Breast epithelium (tissue), 4 donors: ENCODE data around the gene PTDSS2. TPM values are rescaled to one million over a fixed set of nuclear protein-coding genes. Genes with fewer than 3 reads are reported as not detected.
A peak's percentile ranks its signal among the peaks of the same experiment; 100 is the strongest.

ENCODE experiments used
- DNase-seq, 2 donors: peaks; one replicate each; pipeline ENCODE4 v3.0.0-alpha.2; 2019; ENCODE audit warnings: low spot score in 2 of 2
- H3K27ac ChIP-seq, 2 donors: fragments of 200-600 bp; sonication (generic) in 1 of 2; one replicate each; pipeline ENCODE4 v1.5.1; 2016 to 2019; ENCODE audit warnings: mild to moderate bottlenecking in 1 of 2
- H3K27me3 ChIP-seq, 2 donors: fragments of 200-600 bp; sonication (generic) in 1 of 2; one replicate each; pipeline versions ENCODE4 v1.5.1 to v1.6.0; 2017 to 2019; ENCODE audit warnings: control low read depth in 1 of 2, mild to moderate bottlenecking in 1 of 2
- H3K36me3 ChIP-seq: fragments of 200-600 bp; one replicate; pipeline ENCODE4 v1.5.1; 2019
- H3K4me1 ChIP-seq, 2 donors: fragments of 200-600 bp; sonication (generic); one replicate each; pipeline ENCODE4 v1.5.1; 2016 to 2019; ENCODE audit warnings: control low read depth in 1 of 2
- H3K4me3 ChIP-seq, 3 donors: fragments of 200-600 bp; sonication (generic); 1 replicate in 2 of 3; 2 replicates in 1 of 3; pipeline ENCODE4 v1.5.1; 2016 to 2019; ENCODE audit warnings: mild to moderate bottlenecking in 3 of 3, moderate library complexity in 2 of 3
- H3K9me3 ChIP-seq, 2 donors: fragments of 200-600 bp; sonication (generic) in 1 of 2; one replicate each; pipeline ENCODE4 v1.5.1; 2016 to 2019; ENCODE audit warnings: control low read depth in 1 of 2
- CTCF ChIP-seq, 3 donors: fragments of 450-650 bp; IDR thresholded peaks; one replicate each; pipeline ENCODE4 v1.5.1; 2016 to 2017; ENCODE audit warnings: antibody characterized with exemption in 3 of 3, mild to moderate bottlenecking in 3 of 3, moderate library complexity in 3 of 3
- POLR2A ChIP-seq: fragments of 450-650 bp; IDR thresholded peaks from one replicate; pipeline ENCODE4 v1.6.1; 2016; ENCODE audit warnings: antibody characterized with exemption, mild to moderate bottlenecking, moderate library complexity
- POLR2AphosphoS5 ChIP-seq, 3 donors: sonication (generic); formaldehyde crosslinking; IDR thresholded peaks; one replicate each; pipeline ENCODE4 v1.6.1; 2017; ENCODE audit warnings: antibody characterized with exemption in 3 of 3
- intact Hi-C: fragments of 100-400 bp; cut with DNase I; formaldehyde crosslinking; loops from one replicate; pipeline ENCODE4 v1.15.1; 2023; ENCODE audit warnings: low total_unique reads
- total RNA-seq, 3 donors: library from RNA; depleted of rRNA; stranded (reverse); fragments of >200 nt; gene quantifications; one replicate each; pipeline ENCODE4 v1.1.0, GENCODE V29; 2016

PTDSS2 gene
- total RNA-seq, 3 donors from 2014 or later, result 23.8 to 53.7 (median 33.1) TPM

- Histone ChIP-seq H3K27ac (no peak overlapping the region), H3K9me3 (no peaks in the 10 kb centered on the region), H3K4me3 (peak overlapping the region in 2 of 3 donors; percentile 43 to 54), H3K36me3 (no peaks in the 10 kb centered on the region), H3K4me1 (no peaks in the 10 kb centered on the region), H3K27me3 (no peaks in the 10 kb centered on the region)
- DNase-seq, result no peak
- intact Hi-C loops, result no loop called here
- TF ChIP-seq CTCF (IDR thresholded peaks at IDR 0.05) (no peak), POLR2AphosphoS5 (IDR thresholded peaks at IDR 0.05) (no peak), POLR2A (no peak)
These were observed 76.1 kb downstream of the PTDSS2 start for GRCh38 chr11:526192-526591.

- TF ChIP-seq CTCF (IDR thresholded peaks at IDR 0.05) (no peak), POLR2AphosphoS5 (IDR thresholded peaks at IDR 0.05) (no peak), POLR2A (no peak)
- Histone ChIP-seq H3K27ac (no peak overlapping the region), H3K4me3 (no peak overlapping the region), H3K36me3 (no peaks in the 10 kb centered on the region), H3K27me3 (no peaks in the 10 kb centered on the region), H3K4me1 (peaks cover 0 to 7% of the 10 kb centered on the region in 2 donors), H3K9me3 (no peaks in the 10 kb centered on the region)
- intact Hi-C loops, result no loop called here
- no peak for DNase-seq
These were observed 78.2 kb downstream of the PTDSS2 start for GRCh38 chr11:528166-528814.

GRCh38 chr11:528815-529727, 79.0 kb downstream of the PTDSS2 start:
- intact Hi-C loops, result no loop called here
- DNase-seq, result no peak
- H3K27me3 ChIP-seq, result no peaks in the 10 kb centered on the region
- TF ChIP-seq POLR2A (no peak), POLR2AphosphoS5 (IDR thresholded peaks at IDR 0.05) (no peak), CTCF (IDR thresholded peaks at IDR 0.05) (no peak)
- no peaks in the 10 kb centered on the region for H3K9me3 ChIP-seq
- no peak overlapping the region for H3K27ac ChIP-seq
- H3K36me3 ChIP-seq, result no peaks in the 10 kb centered on the region
- no peak overlapping the region for H3K4me3 ChIP-seq
- H3K4me1 ChIP-seq, result peaks cover 2 to 15% of the 10 kb centered on the region in 2 donors

GRCh38 chr11:529728-530411, 79.8 kb downstream of the PTDSS2 start:
- TF ChIP-seq CTCF (IDR thresholded peaks at IDR 0.05), result no peak
- TF ChIP-seq POLR2A, result no peak
- no peak for TF ChIP-seq POLR2AphosphoS5 (IDR thresholded peaks at IDR 0.05)
- no peak overlapping the region for H3K4me3 ChIP-seq
- no peak for DNase-seq
- H3K27ac ChIP-seq, result no peak overlapping the region
- intact Hi-C loops, result no loop called here
- no peaks in the 10 kb centered on the region for H3K27me3 ChIP-seq
- no peaks in the 10 kb centered on the region for H3K36me3 ChIP-seq
- no peaks in the 10 kb centered on the region for H3K9me3 ChIP-seq
- peaks cover 5 to 18% of the 10 kb centered on the region in 2 donors for H3K4me1 ChIP-seq
